ENCODE measurements around the gene PTPN11. TPM values are rescaled to one million over a fixed set of nuclear protein-coding genes. Genes with fewer than 3 reads are reported as not detected.
"Not testable (repeated sequence)": the region's sequence is repeated elsewhere in the genome, so short reads cannot be mapped to it uniquely, and the experiment has no call there.

Gene PTPN11
- total and polyA plus RNA-seq, 12 donors, result 14.4 to 129 (median 72.0) TPM

- H3K27ac ChIP-seq, result no peak overlapping the region
- intact Hi-C loops (cut with DNase I), result no loop called here
- TF ChIP-seq POLR2A (IDR thresholded peaks at IDR 0.05) (no peak), CTCF (IDR thresholded peaks at IDR 0.05) (no peak)
- H3K27me3 ChIP-seq, result no peaks in the 10 kb centered on the region
- no peak for DNase-seq
- H3K4me3 ChIP-seq, result no peak overlapping the region
- 71 to 78% (median 75%) methylated on average over 5 of the region's 5 CpGs for WGBS, 4 donors
- H3K4me1 ChIP-seq (replicated peaks in 1 of 2), result peaks cover 0 to 10% of the 10 kb centered on the region in 2 donors
- H3K36me3 ChIP-seq (replicated peaks in 1 of 2), result no peaks in the 10 kb centered on the region
- no peaks in the 10 kb centered on the region for H3K9me3 ChIP-seq (replicated peaks in 1 of 3)
These were observed 12.2 kb downstream of the PTPN11 start for GRCh38 chr12:112430929-112431328.

GRCh38 chr12:112431965-112432364, 13.2 kb downstream of the PTPN11 start:
- Histone ChIP-seq H3K9me3 (replicated peaks in 1 of 3) (no peaks in the 10 kb centered on the region), H3K27ac (no peak overlapping the region), H3K36me3 (replicated peaks in 1 of 2) (no peaks in the 10 kb centered on the region), H3K4me1 (replicated peaks in 1 of 2) (peaks cover 0 to 18% of the 10 kb centered on the region in 2 donors), H3K27me3 (no peaks in the 10 kb centered on the region), H3K4me3 (no peak overlapping the region)
- WGBS, 4 donors, result 86 to 94% (median 92%) methylated on average over 3 of the region's 3 CpGs
- DNase-seq, result no peak
- intact Hi-C loops (cut with DNase I), result no loop called here
- TF ChIP-seq POLR2A (IDR thresholded peaks at IDR 0.05), result no peak
- no peak for TF ChIP-seq CTCF (IDR thresholded peaks at IDR 0.05)

- Histone ChIP-seq H3K4me1 (replicated peaks in 1 of 2) (peaks cover 0 to 18% of the 10 kb centered on the region in 2 donors), H3K4me3 (no peak overlapping the region), H3K27ac (no peak overlapping the region), H3K9me3 (replicated peaks in 1 of 3) (no peaks in the 10 kb centered on the region), H3K27me3 (no peaks in the 10 kb centered on the region), H3K36me3 (replicated peaks in 1 of 2) (no peaks in the 10 kb centered on the region)
- DNase-seq, result no peak
- WGBS, 4 donors, result 93 to 98% (median 96%) methylated on average over 2 of the region's 2 CpGs
- no peak for TF ChIP-seq POLR2A (IDR thresholded peaks at IDR 0.05)
- TF ChIP-seq CTCF (IDR thresholded peaks at IDR 0.05), result no peak
- intact Hi-C loops (cut with DNase I), result no loop called here
These were observed 14.8 kb downstream of the PTPN11 start for GRCh38 chr12:112433551-112433950.

GRCh38 chr12:112438645-112439044, 19.9 kb downstream of the PTPN11 start:
- H3K4me3 ChIP-seq; H3K9me3 ChIP-seq (replicated peaks in 1 of 3); DNase-seq; H3K27me3 ChIP-seq; H3K27ac ChIP-seq; H3K36me3 ChIP-seq (replicated peaks in 1 of 2); intact Hi-C loops (cut with DNase I): not testable (repeated sequence)
- H3K4me1 ChIP-seq (replicated peaks in 1 of 2), result peaks cover 0 to 22% of the 10 kb centered on the region in 2 donors
- WGBS, 4 donors, result 96 to 100% (median 98%) methylated on average over 1 of the region's 1 CpG

- intact Hi-C loops (cut with DNase I), result no loop called here
- DNase-seq, result no peak
- no peaks in the 10 kb centered on the region for H3K27me3 ChIP-seq
- peaks cover 0 to 22% of the 10 kb centered on the region in 2 donors for H3K4me1 ChIP-seq (replicated peaks in 1 of 2)
- H3K27ac ChIP-seq, result no peak overlapping the region
- H3K36me3 ChIP-seq (replicated peaks in 1 of 2), result no peaks in the 10 kb centered on the region
- no peaks in the 10 kb centered on the region for H3K9me3 ChIP-seq (replicated peaks in 1 of 3)
- TF ChIP-seq POLR2A (IDR thresholded peaks at IDR 0.05) (no peak), CTCF (IDR thresholded peaks at IDR 0.05) (no peak)
- no peak overlapping the region for H3K4me3 ChIP-seq
These were observed 21.0 kb downstream of the PTPN11 start for GRCh38 chr12:112439769-112440168.

GRCh38 chr12:112440653-112441052, 21.9 kb downstream of the PTPN11 start:
- 92 to 95% (median 93%) methylated on average over 9 of the region's 9 CpGs for WGBS, 4 donors
- H3K9me3 ChIP-seq (replicated peaks in 1 of 3); H3K4me3 ChIP-seq; H3K27ac ChIP-seq; H3K27me3 ChIP-seq; H3K36me3 ChIP-seq (replicated peaks in 1 of 2); DNase-seq; intact Hi-C loops (cut with DNase I): not testable (repeated sequence)
- peaks cover 0 to 15% of the 10 kb centered on the region in 2 donors for H3K4me1 ChIP-seq (replicated peaks in 1 of 2)

All from adrenal gland (tissue), 12 donors.